ENCODE results near the gene BEGAIN.

The BEGAIN gene

DNA sequence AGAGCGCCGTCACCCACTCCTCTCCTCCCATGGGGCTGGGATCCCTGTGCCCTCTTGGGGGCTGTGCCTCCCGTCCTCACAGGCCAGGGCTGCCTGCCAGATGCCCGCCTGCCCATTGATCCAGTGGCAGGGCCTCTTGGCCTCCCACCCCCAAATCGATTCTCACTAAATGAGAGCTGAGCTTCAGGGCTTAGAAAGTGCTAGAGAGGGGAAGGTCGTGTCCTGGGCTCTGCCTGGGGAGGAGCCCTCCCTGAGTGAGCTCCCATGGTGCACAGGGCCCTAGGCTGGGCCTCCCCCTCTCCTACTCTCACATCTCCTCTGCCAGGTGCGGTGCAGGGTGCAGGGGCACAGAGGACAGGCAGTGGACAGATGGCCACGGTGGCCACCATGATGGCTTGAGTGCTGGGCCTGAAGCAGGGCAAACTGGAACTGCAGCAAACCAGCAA lies 9.2 kb downstream of the BEGAIN start:
- Histone ChIP-seq H3K4me1 (ENCODE audit: control insufficient read depth, insufficient read depth, low read length) (peaks cover 6% of the 10 kb centered on the region), H3K4me3 (ENCODE audit: low read depth, low read length) (no peak overlapping the region), H3K27ac (ENCODE audit: low read depth, low read length) (no peak overlapping the region), H3K9me3 (ENCODE audit: control insufficient read depth, insufficient read depth, low read depth, low read length) (no peaks in the 10 kb centered on the region), H3K9ac (ENCODE audit: low read length) (no peak overlapping the region), H3K36me3 (ENCODE audit: control insufficient read depth, insufficient read depth, low read length) (no peaks in the 10 kb centered on the region), H3K27me3 (ENCODE audit: control insufficient read depth, insufficient read depth, low read length) (peaks cover 2% of the 10 kb centered on the region)

DNA sequence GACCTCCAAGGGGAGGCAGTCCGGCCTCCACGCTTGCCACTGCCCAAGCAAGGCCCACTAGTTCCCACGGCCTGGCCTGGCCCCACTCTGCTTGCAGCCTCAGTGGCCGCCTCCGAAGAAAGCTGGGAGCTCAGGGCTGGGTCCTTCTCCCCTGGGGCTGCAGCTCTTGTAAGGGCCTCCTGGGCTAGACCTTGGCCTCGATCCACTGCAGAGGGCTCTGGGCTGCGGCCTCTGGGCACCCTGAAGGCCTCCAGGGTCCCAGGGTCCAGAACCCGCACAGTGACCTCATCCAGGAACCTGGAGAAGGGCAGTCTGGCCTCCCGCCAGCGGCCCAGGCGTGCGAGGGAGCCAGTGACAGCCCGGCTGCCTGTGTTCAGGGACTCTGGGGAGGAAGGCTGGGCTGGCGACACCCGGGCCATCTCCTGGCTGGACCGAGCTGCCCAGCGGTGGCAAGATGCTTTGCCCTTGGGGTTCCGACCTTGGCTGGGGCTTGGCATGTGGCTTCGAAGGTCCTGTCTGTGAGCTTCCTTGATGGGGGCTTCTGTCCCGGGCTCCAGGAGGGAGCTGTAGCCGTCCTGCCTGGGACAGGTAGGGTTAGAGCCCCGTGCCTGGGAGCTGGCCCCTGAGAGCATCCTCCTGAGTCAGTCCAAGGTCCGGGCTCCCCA lies 9.8 kb downstream of the BEGAIN start:
- H3K4me1 ChIP-seq (ENCODE audit: control insufficient read depth, insufficient read depth, low read length) = peaks cover 10% of the 10 kb centered on the region
- H3K36me3 ChIP-seq (ENCODE audit: control insufficient read depth, insufficient read depth, low read length) = no peaks in the 10 kb centered on the region
- H3K27ac ChIP-seq (ENCODE audit: low read depth, low read length) = no peak overlapping the region
- H3K9me3 ChIP-seq (ENCODE audit: control insufficient read depth, insufficient read depth, low read depth, low read length) = no peaks in the 10 kb centered on the region
- no peak overlapping the region for H3K4me3 ChIP-seq (ENCODE audit: low read depth, low read length)
- no peak overlapping the region for H3K9ac ChIP-seq (ENCODE audit: low read length)
- peaks cover 2% of the 10 kb centered on the region; the same call in 1 of the 2 replicates for H3K27me3 ChIP-seq (ENCODE audit: control insufficient read depth, insufficient read depth, low read length)

DNA sequence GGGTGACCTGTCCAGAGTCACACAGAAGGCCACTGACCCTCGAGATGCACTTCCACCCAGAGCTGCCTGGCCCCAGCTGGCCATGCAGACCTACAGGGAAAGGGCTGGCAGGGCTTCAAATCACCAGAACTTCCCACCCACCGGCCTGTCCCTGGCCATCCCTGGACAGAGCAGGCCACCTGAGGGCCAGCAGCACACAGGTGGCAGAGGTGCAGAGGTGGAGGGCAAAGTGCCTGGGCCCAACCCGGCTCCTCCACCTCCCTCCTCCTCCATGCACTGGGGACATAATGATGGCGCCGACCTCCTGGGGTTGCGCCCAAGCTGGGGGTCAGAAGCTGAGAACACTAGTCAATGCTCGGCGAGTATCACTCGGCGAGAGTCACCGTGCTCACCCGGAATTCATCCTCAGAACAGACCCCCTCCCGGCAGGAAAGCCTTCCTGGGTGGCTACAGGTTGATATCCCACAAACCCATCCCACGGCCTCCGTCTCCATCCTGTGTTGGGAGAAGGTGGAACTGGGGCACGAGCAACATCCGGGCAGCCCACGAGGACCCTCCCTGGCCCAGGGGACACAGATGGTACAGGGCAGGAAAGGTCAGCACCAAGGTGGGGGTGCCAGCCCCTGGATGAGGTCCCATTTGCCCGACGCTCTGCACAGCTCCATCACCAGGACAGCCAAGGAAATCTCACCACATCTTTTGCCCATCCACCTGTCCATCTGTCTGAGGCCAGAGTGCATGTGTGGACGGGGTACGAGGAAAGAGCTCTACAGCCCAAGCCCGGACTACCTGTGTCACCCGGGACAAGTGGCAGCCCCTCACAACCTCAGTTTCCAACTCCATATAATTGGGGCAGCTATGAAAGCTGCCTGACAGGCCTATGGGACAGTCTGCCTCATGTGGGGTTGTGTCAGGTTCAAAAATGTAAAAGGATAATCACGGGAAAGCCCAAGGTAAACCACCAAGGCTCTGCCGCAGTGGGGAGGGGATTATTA lies 10.8 kb downstream of the BEGAIN start:
- Histone ChIP-seq H3K4me3 (ENCODE audit: low read depth, low read length) (no peak overlapping the region), H3K27ac (ENCODE audit: low read depth, low read length) (no peak overlapping the region), H3K4me1 (ENCODE audit: control insufficient read depth, insufficient read depth, low read length) (peaks cover 10% of the 10 kb centered on the region), H3K36me3 (ENCODE audit: control insufficient read depth, insufficient read depth, low read length) (no peaks in the 10 kb centered on the region), H3K27me3 (ENCODE audit: control insufficient read depth, insufficient read depth, low read length) (peaks cover 10% of the 10 kb centered on the region; the same call in 1 of the 2 replicates), H3K9ac (ENCODE audit: low read length) (no peak overlapping the region), H3K9me3 (ENCODE audit: control insufficient read depth, insufficient read depth, low read depth, low read length) (no peaks in the 10 kb centered on the region)

DNA sequence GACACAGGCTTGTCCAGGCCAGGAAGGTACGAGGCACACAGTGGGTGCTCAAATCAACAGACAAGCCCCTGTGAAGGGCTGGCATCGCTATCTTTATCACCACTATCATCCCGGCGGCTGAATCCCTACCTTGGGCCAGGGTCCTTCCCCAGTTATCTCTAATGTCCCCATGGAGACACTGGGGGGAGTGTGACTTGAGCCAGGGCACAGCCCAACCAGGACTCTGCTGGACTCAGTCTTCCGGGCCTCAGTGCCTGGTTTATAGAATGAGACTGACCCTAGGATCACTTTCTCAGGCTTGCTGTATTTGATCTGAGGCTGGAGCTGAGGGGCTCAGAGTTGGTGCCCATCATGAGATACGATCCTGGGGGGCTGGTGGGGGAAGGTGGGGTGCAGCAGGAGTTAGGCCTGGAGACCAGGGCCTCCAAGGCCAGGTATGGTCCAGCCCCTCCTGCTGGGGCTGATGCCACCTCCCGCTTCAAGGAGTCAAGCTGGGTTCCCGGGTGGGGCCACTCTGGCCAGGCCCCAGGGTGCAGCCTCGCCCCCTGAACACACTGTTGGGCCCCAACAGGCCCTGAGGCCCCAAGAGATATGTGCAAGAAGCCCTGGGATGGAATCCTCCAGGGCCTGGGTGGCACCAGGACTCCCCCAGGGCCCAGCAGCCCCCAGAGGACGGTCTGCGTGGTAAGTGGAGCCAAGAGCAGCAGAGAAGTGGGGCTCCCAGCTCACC lies 11.8 kb downstream of the BEGAIN start:
- no peaks in the 10 kb centered on the region for H3K9me3 ChIP-seq (ENCODE audit: control insufficient read depth, insufficient read depth, low read depth, low read length)
- H3K4me3 ChIP-seq (ENCODE audit: low read depth, low read length) = no peak overlapping the region
- no peak overlapping the region for H3K27ac ChIP-seq (ENCODE audit: low read depth, low read length)
- H3K27me3 ChIP-seq (ENCODE audit: control insufficient read depth, insufficient read depth, low read length) = peaks cover 18% of the 10 kb centered on the region
- H3K36me3 ChIP-seq (ENCODE audit: control insufficient read depth, insufficient read depth, low read length) = no peaks in the 10 kb centered on the region
- no peak overlapping the region for H3K9ac ChIP-seq (ENCODE audit: low read length)
- peaks cover 11% of the 10 kb centered on the region for H3K4me1 ChIP-seq (ENCODE audit: control insufficient read depth, insufficient read depth, low read length)

DNA sequence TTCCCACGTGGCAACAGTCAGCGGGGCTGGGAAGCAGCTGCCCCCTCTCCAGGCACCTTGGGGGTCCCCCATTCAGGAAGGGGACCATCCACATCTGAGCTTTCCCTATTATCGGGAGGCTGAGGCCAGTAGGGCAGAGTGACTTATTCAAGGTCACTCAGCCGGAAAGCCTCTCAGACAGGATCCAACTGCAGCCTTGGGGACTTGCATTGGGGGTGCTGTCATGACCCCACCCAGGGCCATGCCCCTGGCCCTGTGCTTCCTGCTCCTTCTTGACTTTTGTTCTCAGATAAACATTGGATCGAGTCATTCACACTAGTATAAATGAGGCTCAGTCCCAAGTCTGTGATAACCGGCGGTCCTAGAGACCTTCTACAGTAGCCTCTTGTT lies 12.6 kb downstream of the BEGAIN start:
- peaks cover 26% of the 10 kb centered on the region for H3K27me3 ChIP-seq (ENCODE audit: control insufficient read depth, insufficient read depth, low read length)
- no peaks in the 10 kb centered on the region for H3K9me3 ChIP-seq (ENCODE audit: control insufficient read depth, insufficient read depth, low read depth, low read length)
- H3K4me1 ChIP-seq (ENCODE audit: control insufficient read depth, insufficient read depth, low read length) = peaks cover 17% of the 10 kb centered on the region
- no peaks in the 10 kb centered on the region for H3K36me3 ChIP-seq (ENCODE audit: control insufficient read depth, insufficient read depth, low read length)
- no peak overlapping the region for H3K9ac ChIP-seq (ENCODE audit: low read length)
- no peak overlapping the region for H3K4me3 ChIP-seq (ENCODE audit: low read depth, low read length)
- H3K27ac ChIP-seq (ENCODE audit: low read depth, low read length) = no peak overlapping the region

- peaks cover 33% of the 10 kb centered on the region for H3K27me3 ChIP-seq (ENCODE audit: control insufficient read depth, insufficient read depth, low read length)
- H3K4me3 ChIP-seq (ENCODE audit: low read depth, low read length) = peak overlapping the region; percentile 37
- peaks cover 21% of the 10 kb centered on the region for H3K4me1 ChIP-seq (ENCODE audit: control insufficient read depth, insufficient read depth, low read length)
- H3K9me3 ChIP-seq (ENCODE audit: control insufficient read depth, insufficient read depth, low read depth, low read length) = no peaks in the 10 kb centered on the region
- no peaks in the 10 kb centered on the region for H3K36me3 ChIP-seq (ENCODE audit: control insufficient read depth, insufficient read depth, low read length)
- H3K27ac ChIP-seq (ENCODE audit: low read depth, low read length) = no peak overlapping the region
- H3K9ac ChIP-seq (ENCODE audit: low read length) = no peak overlapping the region
Observed at GRCh38 chr14:100573757-100574641, 13.2 kb downstream of the BEGAIN start.

- no peak overlapping the region for H3K9ac ChIP-seq (ENCODE audit: low read length)
- H3K27ac ChIP-seq (ENCODE audit: low read depth, low read length) = no peak overlapping the region
- H3K4me3 ChIP-seq (ENCODE audit: low read depth, low read length) = peak overlapping the region; percentile 37
- peaks cover 21% of the 10 kb centered on the region for H3K4me1 ChIP-seq (ENCODE audit: control insufficient read depth, insufficient read depth, low read length)
- no peaks in the 10 kb centered on the region for H3K9me3 ChIP-seq (ENCODE audit: control insufficient read depth, insufficient read depth, low read depth, low read length)
- H3K27me3 ChIP-seq (ENCODE audit: control insufficient read depth, insufficient read depth, low read length) = peaks cover 41% of the 10 kb centered on the region
- H3K36me3 ChIP-seq (ENCODE audit: control insufficient read depth, insufficient read depth, low read length) = no peaks in the 10 kb centered on the region
Observed at GRCh38 chr14:100573002-100573756, 14.0 kb downstream of the BEGAIN start.

DNA sequence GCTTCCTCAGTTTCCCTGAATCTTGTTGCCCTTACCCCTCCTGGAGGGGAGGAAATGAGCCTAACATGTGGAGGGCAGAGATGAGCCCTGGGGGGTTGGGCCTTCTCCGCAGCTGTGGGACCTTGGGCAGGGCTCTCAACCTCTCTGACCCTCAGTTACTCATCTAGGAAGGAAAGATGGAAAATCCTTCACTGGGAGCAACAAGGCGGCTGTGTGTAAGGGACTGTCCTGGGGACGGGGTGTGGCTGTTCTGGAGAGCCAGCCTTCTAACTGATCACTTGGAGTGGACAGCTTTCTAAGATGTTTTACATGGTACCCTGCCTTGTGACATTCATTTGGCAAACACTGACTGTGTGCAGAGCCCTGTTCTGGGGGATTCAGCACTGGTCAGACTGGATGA lies 14.7 kb downstream of the BEGAIN start:
- no peak overlapping the region for H3K4me3 ChIP-seq (ENCODE audit: low read depth, low read length)
- H3K27me3 ChIP-seq (ENCODE audit: control insufficient read depth, insufficient read depth, low read length) = peaks cover 47% of the 10 kb centered on the region
- no peak overlapping the region for H3K9ac ChIP-seq (ENCODE audit: low read length)
- H3K27ac ChIP-seq (ENCODE audit: low read depth, low read length) = no peak overlapping the region
- H3K36me3 ChIP-seq (ENCODE audit: control insufficient read depth, insufficient read depth, low read length) = no peaks in the 10 kb centered on the region
- H3K9me3 ChIP-seq (ENCODE audit: control insufficient read depth, insufficient read depth, low read depth, low read length) = no peaks in the 10 kb centered on the region
- peaks cover 21% of the 10 kb centered on the region for H3K4me1 ChIP-seq (ENCODE audit: control insufficient read depth, insufficient read depth, low read length)

- Histone ChIP-seq H3K4me3 (ENCODE audit: low read depth, low read length) (no peak overlapping the region), H3K27me3 (ENCODE audit: control insufficient read depth, insufficient read depth, low read length) (peaks cover 54% of the 10 kb centered on the region), H3K36me3 (ENCODE audit: control insufficient read depth, insufficient read depth, low read length) (no peaks in the 10 kb centered on the region), H3K9ac (ENCODE audit: low read length) (no peak overlapping the region), H3K9me3 (ENCODE audit: control insufficient read depth, insufficient read depth, low read depth, low read length) (no peaks in the 10 kb centered on the region), H3K4me1 (ENCODE audit: control insufficient read depth, insufficient read depth, low read length) (peaks cover 24% of the 10 kb centered on the region), H3K27ac (ENCODE audit: low read depth, low read length) (no peak overlapping the region)
Observed at GRCh38 chr14:100571837-100572236, 15.4 kb downstream of the BEGAIN start.

Measured in HUES6 (cell line).